IPS-15b (cell line): ENCODE data around the gene EIF1B.
"Not testable (repeated sequence)": the region's sequence is repeated elsewhere in the genome, so short reads cannot be mapped to it uniquely, and the experiment has no call there.

Source experiments
- H3K27me3 ChIP-seq: one replicate; pipeline ENCODE4 v1.6.1; 2013; ENCODE audit warnings: low read length; ENCODE audit not compliant: control insufficient read depth, insufficient read depth
- H3K36me3 ChIP-seq: one replicate; pipeline ENCODE4 v1.6.1; 2013; ENCODE audit warnings: low read length; ENCODE audit not compliant: control insufficient read depth, insufficient read depth
- H3K4me1 ChIP-seq: one replicate; pipeline ENCODE4 v1.6.1; 2013; ENCODE audit warnings: mild to moderate bottlenecking, low read length; ENCODE audit not compliant: control insufficient read depth, insufficient read depth
- H3K4me3 ChIP-seq: one replicate; pipeline ENCODE4 v1.5.1; 2013; ENCODE audit warnings: low read depth, low read length
- H3K9ac ChIP-seq: one replicate; pipeline ENCODE4 v1.6.1; 2013; ENCODE audit warnings: low read depth, mild to moderate bottlenecking, low read length
- H3K9me3 ChIP-seq: one replicate; pipeline ENCODE4 v1.6.1; 2013; ENCODE audit warnings: mild to moderate bottlenecking, low read length; ENCODE audit not compliant: control insufficient read depth, insufficient read depth

EIF1B gene

GRCh38 chr3:40309418-40309924 is at the start of gene EIF1B:
EIF1B (plus strand) TSS chr3:40309707; CDS start chr3:40309942, 235 bp downstream.
- H3K9ac ChIP-seq, result peak within 1 kb of the TSS; percentile 87
- H3K4me1 ChIP-seq, result peaks cover 5% of the 10 kb centered on the region
- H3K9me3 ChIP-seq, result no peaks in the 10 kb centered on the region
- peaks cover 5% of the 10 kb centered on the region for H3K36me3 ChIP-seq
- H3K4me3 ChIP-seq, result peak within 1 kb of the TSS; percentile 84
- H3K27me3 ChIP-seq, result no peaks in the 10 kb centered on the region

- H3K4me1 ChIP-seq, result peaks cover 2% of the 10 kb centered on the region
- no peaks in the 10 kb centered on the region for H3K9me3 ChIP-seq
- H3K36me3 ChIP-seq, result no peaks in the 10 kb centered on the region
- H3K9ac ChIP-seq, result no peak overlapping the region
- no peaks in the 10 kb centered on the region for H3K27me3 ChIP-seq
- no peak overlapping the region for H3K4me3 ChIP-seq
These were observed 47.2 kb upstream of the EIF1B start for GRCh38 chr3:40262331-40262730.

GRCh38 chr3:40264451-40264850 is 45.1 kb upstream of the EIF1B start:
- Histone ChIP-seq H3K9me3 (no peaks in the 10 kb centered on the region), H3K27me3 (no peaks in the 10 kb centered on the region), H3K9ac (no peak overlapping the region), H3K4me1 (peaks cover 2% of the 10 kb centered on the region), H3K4me3 (no peak overlapping the region), H3K36me3 (no peaks in the 10 kb centered on the region)

- Histone ChIP-seq H3K27me3 (no peaks in the 10 kb centered on the region), H3K36me3 (no peaks in the 10 kb centered on the region), H3K4me3 (no peak overlapping the region), H3K9me3 (no peaks in the 10 kb centered on the region), H3K9ac (no peak overlapping the region), H3K4me1 (no peaks in the 10 kb centered on the region)
These were observed 44.3 kb upstream of the EIF1B start for GRCh38 chr3:40265181-40265580.

GRCh38 chr3:40267937-40268724 is 41.4 kb upstream of the EIF1B start:
- H3K4me3 ChIP-seq, result no peak overlapping the region
- H3K9me3 ChIP-seq, result no peaks in the 10 kb centered on the region
- H3K4me1 ChIP-seq, result no peaks in the 10 kb centered on the region
- no peaks in the 10 kb centered on the region for H3K27me3 ChIP-seq
- no peaks in the 10 kb centered on the region for H3K36me3 ChIP-seq
- no peak overlapping the region for H3K9ac ChIP-seq

GRCh38 chr3:40268802-40269524 is 40.5 kb upstream of the EIF1B start:
- H3K9me3 ChIP-seq, result no peaks in the 10 kb centered on the region
- H3K9ac ChIP-seq, result no peak overlapping the region
- no peak overlapping the region for H3K4me3 ChIP-seq
- H3K36me3 ChIP-seq, result no peaks in the 10 kb centered on the region
- no peaks in the 10 kb centered on the region for H3K27me3 ChIP-seq
- no peaks in the 10 kb centered on the region for H3K4me1 ChIP-seq

GRCh38 chr3:40278791-40279190 is 30.7 kb upstream of the EIF1B start:
- H3K9me3 ChIP-seq, result no peaks in the 10 kb centered on the region
- no peaks in the 10 kb centered on the region for H3K36me3 ChIP-seq
- no peaks in the 10 kb centered on the region for H3K27me3 ChIP-seq
- no peak overlapping the region for H3K9ac ChIP-seq
- no peak overlapping the region for H3K4me3 ChIP-seq
- no peaks in the 10 kb centered on the region for H3K4me1 ChIP-seq

- Histone ChIP-seq H3K27me3 (no peaks in the 10 kb centered on the region), H3K4me1 (no peaks in the 10 kb centered on the region), H3K9me3 (no peaks in the 10 kb centered on the region), H3K36me3 (no peaks in the 10 kb centered on the region), H3K9ac (no peak overlapping the region), H3K4me3 (no peak overlapping the region)
These were observed 27.5 kb upstream of the EIF1B start for GRCh38 chr3:40281995-40282394.

GRCh38 chr3:40283057-40283456 is 26.4 kb upstream of the EIF1B start:
- H3K4me3 ChIP-seq, H3K9me3 ChIP-seq, H3K27me3 ChIP-seq, H3K9ac ChIP-seq, H3K36me3 ChIP-seq, H3K4me1 ChIP-seq: not testable (repeated sequence)

- Histone ChIP-seq H3K36me3 (no peaks in the 10 kb centered on the region), H3K9ac (no peak overlapping the region), H3K4me3 (no peak overlapping the region), H3K4me1 (no peaks in the 10 kb centered on the region), H3K9me3 (no peaks in the 10 kb centered on the region), H3K27me3 (no peaks in the 10 kb centered on the region)
These were observed 22.3 kb upstream of the EIF1B start for GRCh38 chr3:40287248-40287647.

GRCh38 chr3:40290396-40290795 is 19.1 kb upstream of the EIF1B start:
- no peaks in the 10 kb centered on the region for H3K36me3 ChIP-seq
- peaks cover 10% of the 10 kb centered on the region for H3K4me1 ChIP-seq
- H3K9ac ChIP-seq, result no peak overlapping the region
- H3K9me3 ChIP-seq, result no peaks in the 10 kb centered on the region
- H3K27me3 ChIP-seq, result no peaks in the 10 kb centered on the region
- no peak overlapping the region for H3K4me3 ChIP-seq

GRCh38 chr3:40291471-40291870 is 18.0 kb upstream of the EIF1B start:
- H3K27me3 ChIP-seq, result no peaks in the 10 kb centered on the region
- peaks cover 10% of the 10 kb centered on the region for H3K4me1 ChIP-seq
- H3K9ac ChIP-seq, result no peak overlapping the region
- no peak overlapping the region for H3K4me3 ChIP-seq
- no peaks in the 10 kb centered on the region for H3K9me3 ChIP-seq
- H3K36me3 ChIP-seq, result no peaks in the 10 kb centered on the region
